Measurements from ENCODE around the gene MED9. TPM values are rescaled to one million over a fixed set of nuclear protein-coding genes. Genes with fewer than 3 reads are reported as not detected.

The MED9 gene
- total and polyA plus RNA-seq, 10 of the 15 experiments (the other 5 are each of a cell fraction or from before 2014, with no cell fraction given): 1.5 to 22.4 (median 14.8) TPM

GRCh38 chr17:17499402-17500145 lies 22.8 kb downstream of the MED9 start:
- H3K27ac ChIP-seq (ENCODE audit: control insufficient read depth, insufficient read depth): no peak overlapping the region
- no peak overlapping the region for H3K9ac ChIP-seq (ENCODE audit: control insufficient read depth, insufficient read depth, low read length)
- FAIRE-seq (no peak), ATAC-seq (no peak), DNase-seq (ENCODE audit: low read depth, low spot score) (no peak)
- POLR2A ChIA-PET: interaction anchor here (0.6 kb wide), 1 partner anchor 447 kb away, joined by 3 read pairs; no protein-coding TSS in a partner anchor
- SMC1A ChIA-PET (ENCODE audit: uncharacterized antibody, unreplicated experiment): interaction anchor here (0.9 kb wide), 1 partner anchor 10 kb away, joined by 3 read pairs; no protein-coding TSS in a partner anchor
- H3K36me3 ChIP-seq (ENCODE audit: control insufficient read depth in 2 of 2, insufficient read depth in 2 of 2, low read length in 1 of 2): no peaks in the 10 kb centered on the region
- CTCF ChIA-PET: interaction anchor here (0.7 to 3.9 kb wide), 2 partner anchors 138 to 142 kb away, joined by 3 to 64 read pairs; no protein-coding TSS in a partner anchor
- H2AFZ ChIP-seq (ENCODE audit: control insufficient read depth, low read depth, low read length): no peak overlapping the region
- WGBS (ENCODE audit: insufficient coverage, insufficient replicate concordance, low lambda C conversion rate, missing lambda C conversion rate): 42% methylated on average over 17 of the region's 17 CpGs
- peaks cover 4% of the 10 kb centered on the region; the same call in 1 of the 2 replicates for H3K4me1 ChIP-seq (ENCODE audit: control insufficient read depth, insufficient read depth, low read length)
- intact Hi-C loops (cut with micrococcal nuclease; ENCODE audit: unreplicated experiment): loop anchor here (1.0 to 5.0 kb wide), 2 partner anchors 23 to 68 kb away; partner anchors contain the start of gene MED9
- no peaks in the 10 kb centered on the region for H3K79me2 ChIP-seq (ENCODE audit: control insufficient read depth, insufficient read depth, low read length)
- no peak overlapping the region for H3K4me2 ChIP-seq (ENCODE audit: control insufficient read depth, insufficient read depth)
- RAD21 ChIA-PET (ENCODE audit: unreplicated experiment): no interaction called here
- H3K27me3 ChIP-seq (replicated peaks in 1 of 2; ENCODE audit: control insufficient read depth in 2 of 2, insufficient read depth in 2 of 2, low read length in 1 of 2): peaks cover 2 to 10% of the 10 kb centered on the region in 2 experiments; a peak in 3 of 4 replicates
- H3K4me3 ChIP-seq: no peak overlapping the region
- no peak for TF ChIP-seq CBX5 (IDR thresholded peaks at IDR 0.05; ENCODE audit: low read depth)
- TF ChIP-seq JUND (IDR thresholded peaks at IDR 0.05; ENCODE audit: low read depth, low read length): no peak
- no peak for TF ChIP-seq CTCF (IDR thresholded peaks at IDR 0.05 in 2 of 3, conservative IDR thresholded peaks at IDR 0.05 in 1 of 3; ENCODE audit: control insufficient read depth in 2 of 3, extremely low read depth in 1 of 3, insufficient read depth in 1 of 3, low read depth in 3 of 3, low read length in 3 of 3)
- in situ Hi-C loops (cut with MboI): loop anchor here (5.0 kb wide), 2 partner anchors 142 to 143 kb away; no protein-coding TSS in a partner anchor
- H3K9me3 ChIP-seq (replicated peaks; ENCODE audit: control insufficient read depth, insufficient read depth, low read length): no peaks in the 10 kb centered on the region
- H4K20me1 ChIP-seq (ENCODE audit: control insufficient read depth, insufficient read depth): no peaks in the 10 kb centered on the region
- BruUV-seq (replicated peaks): no TSS peak
